Smooth muscle cell (in vitro differentiated cells): ENCODE measurements around the gene IL32. TPM values are rescaled to one million over a fixed set of nuclear protein-coding genes. Genes with fewer than 3 reads are reported as not detected.
"Not testable (repeated sequence)": the region's sequence is repeated elsewhere in the genome, so short reads cannot be mapped to it uniquely, and the experiment has no call there.

Experiments used
- DNase-seq: peaks from one replicate; lab custom pipeline; 2025; ENCODE audit not compliant: unreplicated experiment; lab: John Stamatoyannopoulos, UW
- H2AFZ ChIP-seq: fragments of 200-600 bp; sonication (generic); 2 replicates; pipeline ENCODE4 v1.6.0; 2016; ENCODE audit warnings: antibody characterized with exemption, low read depth, mild to moderate bottlenecking
- H3F3A ChIP-seq: fragments of 200-600 bp; sonication (generic); 2 replicates; pipeline ENCODE4 v1.6.0; 2017; ENCODE audit warnings: antibody characterized with exemption, low read depth
- H3K27ac ChIP-seq: fragments of 200-600 bp; sonication (generic); 2 replicates; pipeline ENCODE4 v1.5.1; 2016; ENCODE audit warnings: low read depth, mild to moderate bottlenecking
- H3K27me3 ChIP-seq: fragments of 200-600 bp; sonication (generic); 2 replicates; pipeline ENCODE4 v1.6.1; 2016; ENCODE audit warnings: low read depth, mild to moderate bottlenecking
- H3K36me3 ChIP-seq: fragments of 200-600 bp; sonication (generic); 2 replicates; pipeline ENCODE4 v1.5.1; 2016; ENCODE audit warnings: low read depth
- H3K4me1 ChIP-seq: fragments of 200-600 bp; sonication (generic); 2 replicates; pipeline ENCODE4 v1.5.1; 2016; ENCODE audit warnings: low read depth
- H3K4me2 ChIP-seq: fragments of 200-600 bp; sonication (generic); 2 replicates; pipeline ENCODE4 v1.6.0; 2016; ENCODE audit warnings: mild to moderate bottlenecking
- H3K4me3 ChIP-seq: fragments of 200-600 bp; sonication (generic); 2 replicates; pipeline ENCODE4 v1.5.1; 2016; ENCODE audit warnings: mild to moderate bottlenecking
- H3K79me2 ChIP-seq: fragments of 200-600 bp; sonication (generic); 2 replicates; pipeline ENCODE4 v1.6.0; 2016; ENCODE audit warnings: low read depth, mild to moderate bottlenecking
- H3K9ac ChIP-seq: fragments of 200-600 bp; sonication (generic); 2 replicates; pipeline ENCODE4 v1.6.0; 2016; ENCODE audit warnings: low read depth
- H3K9me3 ChIP-seq: fragments of 200-600 bp; sonication (generic); replicated peaks from 2 replicates; pipeline ENCODE4 v1.5.1; 2016; ENCODE audit warnings: low read depth
- H4K20me1 ChIP-seq: fragments of 200-600 bp; sonication (generic); 2 replicates; pipeline ENCODE4 v1.6.0; 2016; ENCODE audit warnings: low read depth
- WGBS: methylation state at CpG from one replicate; pipeline ENCODE4 v1.1.7; 2016; ENCODE audit warnings: low lambda C conversion rate; 5-methylcytosine and 5-hydroxymethylcytosine counted together
- polyA plus RNA-seq: library from polyadenylated mRNA; unstranded; fragments of >200 nt; fragmentation: Nextera tagmentation; extraction: Ambion mirVana; gene quantifications from 2 replicates; pipeline ENCODE4 v1.2.1, GENCODE V29; 2016
- total RNA-seq: library from RNA; depleted of rRNA; stranded (reverse); fragments of >200 nt; gene quantifications from 2 replicates; pipeline ENCODE4 v1.2.3, GENCODE V29; 2014
- TF ChIP-seq, protein P1 (sequence below): fragments of 200-600 bp; sonication (generic); IDR thresholded peaks from 2 replicates; pipeline ENCODE4 v1.5.1; 2017; ENCODE audit warnings: borderline replicate concordance, mild to moderate bottlenecking, antibody characterized with exemption; ENCODE audit not compliant: insufficient read depth, poor library complexity, severe bottlenecking

IL32 gene
- total and polyA plus RNA-seq, 2 experiments from 2014 or later, result 26.3 to 27.7 TPM

DNA sequence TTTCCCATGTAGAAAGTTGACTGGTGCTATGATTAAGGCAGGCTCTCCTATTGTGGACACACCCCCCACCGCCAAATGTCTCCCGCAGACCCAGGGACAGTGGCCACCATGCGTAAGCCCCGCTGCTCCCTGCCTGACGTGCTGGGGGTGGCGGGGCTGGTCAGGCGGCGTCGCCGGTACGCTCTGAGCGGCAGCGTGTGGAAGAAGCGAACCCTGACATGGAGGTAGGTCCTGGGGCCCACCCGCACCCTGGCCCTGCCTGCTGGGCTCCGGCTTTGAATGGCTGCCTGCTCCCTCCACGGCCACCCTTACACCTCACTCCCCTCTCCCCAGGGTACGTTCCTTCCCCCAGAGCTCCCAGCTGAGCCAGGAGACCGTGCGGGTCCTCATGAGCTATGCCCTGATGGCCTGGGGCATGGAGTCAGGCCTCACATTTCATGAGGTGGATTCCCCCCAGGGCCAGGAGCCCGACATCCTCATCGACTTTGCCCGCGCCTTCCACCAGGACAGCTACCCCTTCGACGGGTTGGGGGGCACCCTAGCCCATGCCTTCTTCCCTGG lies 15.4 kb upstream of the IL32 start:
- Histone ChIP-seq H2AFZ (no peak overlapping the region), H3K27me3 (peaks cover 46% of the 10 kb centered on the region), H3K79me2 (no peaks in the 10 kb centered on the region), H3K36me3 (no peaks in the 10 kb centered on the region), H3K9ac (no peak overlapping the region), H3K27ac (no peak overlapping the region), H3K4me1 (peaks cover 9% of the 10 kb centered on the region), H4K20me1 (no peaks in the 10 kb centered on the region), H3F3A (no peaks in the 10 kb centered on the region), H3K4me2 (no peak overlapping the region), H3K9me3 (no peaks in the 10 kb centered on the region), H3K4me3 (no peak overlapping the region)
- DNase-seq, result no peak
- TF ChIP-seq, protein P1, sequence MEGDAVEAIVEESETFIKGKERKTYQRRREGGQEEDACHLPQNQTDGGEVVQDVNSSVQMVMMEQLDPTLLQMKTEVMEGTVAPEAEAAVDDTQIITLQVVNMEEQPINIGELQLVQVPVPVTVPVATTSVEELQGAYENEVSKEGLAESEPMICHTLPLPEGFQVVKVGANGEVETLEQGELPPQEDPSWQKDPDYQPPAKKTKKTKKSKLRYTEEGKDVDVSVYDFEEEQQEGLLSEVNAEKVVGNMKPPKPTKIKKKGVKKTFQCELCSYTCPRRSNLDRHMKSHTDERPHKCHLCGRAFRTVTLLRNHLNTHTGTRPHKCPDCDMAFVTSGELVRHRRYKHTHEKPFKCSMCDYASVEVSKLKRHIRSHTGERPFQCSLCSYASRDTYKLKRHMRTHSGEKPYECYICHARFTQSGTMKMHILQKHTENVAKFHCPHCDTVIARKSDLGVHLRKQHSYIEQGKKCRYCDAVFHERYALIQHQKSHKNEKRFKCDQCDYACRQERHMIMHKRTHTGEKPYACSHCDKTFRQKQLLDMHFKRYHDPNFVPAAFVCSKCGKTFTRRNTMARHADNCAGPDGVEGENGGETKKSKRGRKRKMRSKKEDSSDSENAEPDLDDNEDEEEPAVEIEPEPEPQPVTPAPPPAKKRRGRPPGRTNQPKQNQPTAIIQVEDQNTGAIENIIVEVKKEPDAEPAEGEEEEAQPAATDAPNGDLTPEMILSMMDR, result no peak
- 88% methylated on average over 22 of the region's 26 CpGs for WGBS

DNA sequence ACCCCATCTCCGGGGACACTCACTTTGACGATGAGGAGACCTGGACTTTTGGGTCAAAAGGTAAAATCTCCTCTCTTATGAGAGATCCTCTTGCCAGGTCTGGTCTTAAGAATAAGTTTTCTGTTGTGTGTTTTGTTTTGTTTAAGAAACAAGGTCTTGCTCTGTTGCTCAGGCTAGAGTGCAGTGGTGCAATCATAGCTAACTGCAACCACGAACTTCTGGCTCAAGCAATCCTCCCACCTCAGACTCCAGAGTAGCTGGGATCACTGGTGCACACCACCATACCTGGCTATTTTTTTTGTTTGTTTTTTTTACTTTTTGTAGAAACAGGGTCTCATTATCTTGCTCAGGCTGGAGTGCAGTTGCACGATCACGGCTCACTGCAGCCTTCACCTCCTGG lies 15.0 kb upstream of the IL32 start:
- no peak overlapping the region for H3K4me2 ChIP-seq
- no peak overlapping the region for H3K4me3 ChIP-seq
- TF ChIP-seq, protein P1, result no peak
- no peaks in the 10 kb centered on the region for H3K79me2 ChIP-seq
- H3K27ac ChIP-seq, result no peak overlapping the region
- DNase-seq, result no peak
- no peak overlapping the region for H2AFZ ChIP-seq
- peaks cover 41% of the 10 kb centered on the region for H3K27me3 ChIP-seq
- H3K36me3 ChIP-seq, result no peaks in the 10 kb centered on the region
- 90% methylated on average over 5 of the region's 5 CpGs for WGBS
- H3F3A ChIP-seq, result no peaks in the 10 kb centered on the region
- H3K9ac ChIP-seq, result no peak overlapping the region
- peaks cover 5% of the 10 kb centered on the region for H3K4me1 ChIP-seq
- H3K9me3 ChIP-seq, result no peaks in the 10 kb centered on the region
- no peaks in the 10 kb centered on the region for H4K20me1 ChIP-seq

GRCh38 chr16:3051009-3051408 lies 14.4 kb upstream of the IL32 start:
- Histone ChIP-seq H3K9me3 (no peaks in the 10 kb centered on the region), H3K9ac (no peak overlapping the region), H3K27me3 (peaks cover 36% of the 10 kb centered on the region), H3K79me2 (no peaks in the 10 kb centered on the region), H3F3A (no peaks in the 10 kb centered on the region), H3K4me3 (no peak overlapping the region), H3K36me3 (no peaks in the 10 kb centered on the region), H2AFZ (no peak overlapping the region), H4K20me1 (no peaks in the 10 kb centered on the region), H3K4me2 (no peak overlapping the region), H3K27ac (no peak overlapping the region), H3K4me1 (peaks cover 2% of the 10 kb centered on the region)
- TF ChIP-seq, protein P1, result no peak
- 88% methylated on average over 4 of the region's 4 CpGs for WGBS
- DNase-seq, result no peak

- TF ChIP-seq, protein P1, result no peak
- Histone ChIP-seq H4K20me1 (no peaks in the 10 kb centered on the region), H3K4me1 (no peaks in the 10 kb centered on the region), H3K4me2 (no peak overlapping the region), H3K27ac (no peak overlapping the region), H3K9ac (no peak overlapping the region), H3F3A (no peaks in the 10 kb centered on the region), H3K9me3 (no peaks in the 10 kb centered on the region), H3K27me3 (peaks cover 31% of the 10 kb centered on the region), H3K4me3 (no peak overlapping the region), H2AFZ (no peak overlapping the region), H3K79me2 (no peaks in the 10 kb centered on the region), H3K36me3 (no peaks in the 10 kb centered on the region)
- DNase-seq, result no peak
- 82% methylated on average over 9 of the region's 9 CpGs for WGBS
Measured at GRCh38 chr16:3051494-3051893, 13.9 kb upstream of the IL32 start.

GRCh38 chr16:3052571-3053329 lies 12.7 kb upstream of the IL32 start:
- peaks cover 19% of the 10 kb centered on the region for H3K27me3 ChIP-seq
- H2AFZ ChIP-seq, H3F3A ChIP-seq, H3K4me2 ChIP-seq, H3K9ac ChIP-seq, H3K4me3 ChIP-seq, H3K79me2 ChIP-seq, DNase-seq, H3K4me1 ChIP-seq, H4K20me1 ChIP-seq, H3K9me3 ChIP-seq, H3K36me3 ChIP-seq, H3K27ac ChIP-seq: not testable (repeated sequence)
- 87% methylated on average over 12 of the region's 12 CpGs for WGBS
